Epidermal melanocyte (primary cell): ENCODE measurements around the gene ZFP92.

ENCODE experiments used
- DNase-seq: peaks from one replicate; pipeline ENCODE4 v3.0.0; 2011; ENCODE audit warnings: low spot score; ENCODE audit not compliant: insufficient read length

ZFP92 gene

DNA sequence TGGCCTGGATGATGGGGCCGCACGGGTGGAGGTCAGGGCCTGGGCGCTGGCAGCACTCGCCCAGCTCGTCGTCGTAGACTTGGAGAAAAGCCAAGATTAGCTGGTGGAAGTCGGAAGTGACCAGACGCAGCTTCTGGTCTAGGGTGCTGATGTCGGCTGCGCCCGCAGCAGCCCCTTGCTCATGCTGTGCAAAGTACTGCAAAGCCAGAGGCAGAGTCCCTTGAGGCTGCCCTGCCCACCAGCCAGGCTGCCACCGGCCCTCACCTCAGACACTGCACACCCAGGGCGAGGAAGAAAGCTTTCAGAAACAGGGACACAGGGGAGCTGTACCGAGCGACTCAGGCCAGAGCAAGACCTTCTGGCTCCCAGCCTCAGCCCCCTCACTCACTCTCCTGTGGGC lies 44.3 kb downstream of the ZFP92 start:
- DNase-seq: no peak

DNA sequence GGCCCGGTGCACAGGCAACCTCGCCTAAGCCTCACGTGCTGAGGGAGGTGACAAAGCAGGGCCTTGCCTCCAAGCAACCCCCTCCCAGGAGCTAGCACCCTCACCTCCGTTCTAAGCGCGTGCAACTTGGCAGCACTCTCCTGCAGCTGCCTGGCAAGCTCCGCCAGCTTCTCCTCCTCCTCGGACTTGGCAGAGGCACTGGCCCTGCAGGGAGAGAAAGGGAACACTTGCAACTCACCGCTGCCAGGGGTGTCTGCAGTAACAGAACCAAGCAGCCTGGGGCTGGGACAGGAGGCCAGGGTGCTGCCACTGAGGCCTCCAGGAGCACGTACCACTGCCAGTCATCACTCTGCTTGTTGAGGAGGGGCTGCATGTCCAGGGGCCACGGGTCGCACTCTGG lies 44.9 kb downstream of the ZFP92 start:
- no peak for DNase-seq

DNA sequence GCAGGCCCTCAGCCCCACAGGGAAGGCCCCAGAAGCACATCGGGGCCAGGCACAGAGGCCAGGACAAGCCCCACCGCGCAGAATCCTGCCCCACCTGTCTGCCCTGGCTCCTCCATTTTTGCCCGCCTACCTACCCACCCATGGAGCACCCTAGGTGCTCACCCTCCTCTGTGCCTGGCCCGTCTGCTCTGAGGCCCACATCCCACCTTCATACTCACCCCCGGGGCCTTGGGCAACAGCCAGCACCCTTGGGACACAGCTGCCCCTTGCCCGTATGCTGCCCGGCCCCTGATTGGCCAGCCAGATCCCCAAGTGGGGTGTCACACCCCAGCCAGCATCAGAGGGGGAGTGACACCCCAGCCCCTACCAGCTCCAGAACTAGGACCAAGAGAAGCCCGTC lies 45.4 kb downstream of the ZFP92 start:
- DNase-seq: no peak

DNA sequence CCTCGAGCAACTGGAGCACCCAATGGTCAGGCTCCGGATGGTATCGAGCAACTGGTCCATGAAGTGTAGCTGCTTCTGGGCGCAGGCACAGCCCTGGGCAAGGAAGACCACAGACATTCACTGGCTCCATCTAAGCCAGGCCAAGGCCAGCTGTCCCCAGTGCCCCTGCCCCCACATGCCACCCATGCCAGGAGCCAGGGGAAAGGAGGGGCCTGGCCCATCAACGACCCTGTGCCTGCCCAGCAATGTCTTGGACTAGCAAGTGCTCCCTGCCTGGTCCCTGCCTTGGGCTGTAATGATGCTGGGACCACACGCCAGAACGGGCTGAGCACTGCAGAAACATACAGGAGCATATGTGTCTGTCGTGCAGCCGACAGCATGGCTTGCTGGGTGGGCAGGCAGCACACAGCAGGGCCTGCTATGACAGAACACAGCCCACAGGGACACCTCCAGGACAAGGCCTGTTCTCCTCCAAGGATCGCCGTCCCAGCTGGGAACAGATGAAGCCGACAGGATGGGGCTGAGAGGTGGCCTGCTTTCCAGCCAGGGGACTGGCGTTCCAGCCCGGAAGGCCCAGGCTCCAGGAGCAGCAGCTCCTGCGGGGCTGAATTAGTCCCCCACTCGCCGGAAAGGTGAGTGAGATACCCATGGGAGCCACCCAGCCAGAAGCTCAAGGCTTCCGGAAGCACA lies 46.0 kb downstream of the ZFP92 start:
- DNase-seq: no peak

DNA sequence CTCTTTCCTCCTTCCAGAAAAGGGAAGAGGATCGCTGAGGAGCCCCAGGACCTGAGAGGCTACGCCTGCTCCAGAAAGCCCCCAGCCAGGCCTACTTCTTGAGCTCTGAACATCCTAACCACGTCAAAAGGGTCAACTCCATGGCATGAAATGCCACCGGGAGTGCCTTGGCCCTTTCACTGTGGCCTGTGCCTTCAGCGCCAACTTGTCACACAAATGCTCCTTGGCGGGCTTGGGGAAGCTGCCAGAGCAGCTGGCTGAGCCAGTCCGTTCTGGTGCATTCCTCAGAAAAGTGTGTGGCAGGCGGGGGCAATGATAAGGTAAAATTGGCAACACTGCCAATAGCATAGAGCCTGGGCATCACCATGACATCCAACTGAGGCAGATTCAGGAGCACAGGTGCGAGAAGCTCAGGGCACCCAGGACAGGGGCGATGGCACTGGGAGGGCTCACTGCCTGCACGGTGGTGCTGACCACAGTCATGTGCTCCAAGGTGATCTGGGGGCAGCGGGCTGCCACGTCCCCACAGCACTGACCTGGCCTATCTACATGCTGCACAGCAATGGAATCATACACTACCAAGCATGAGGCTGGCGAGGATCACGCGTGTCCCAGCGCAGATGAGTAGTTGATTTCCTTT lies 46.7 kb downstream of the ZFP92 start:
- DNase-seq: no peak

DNA sequence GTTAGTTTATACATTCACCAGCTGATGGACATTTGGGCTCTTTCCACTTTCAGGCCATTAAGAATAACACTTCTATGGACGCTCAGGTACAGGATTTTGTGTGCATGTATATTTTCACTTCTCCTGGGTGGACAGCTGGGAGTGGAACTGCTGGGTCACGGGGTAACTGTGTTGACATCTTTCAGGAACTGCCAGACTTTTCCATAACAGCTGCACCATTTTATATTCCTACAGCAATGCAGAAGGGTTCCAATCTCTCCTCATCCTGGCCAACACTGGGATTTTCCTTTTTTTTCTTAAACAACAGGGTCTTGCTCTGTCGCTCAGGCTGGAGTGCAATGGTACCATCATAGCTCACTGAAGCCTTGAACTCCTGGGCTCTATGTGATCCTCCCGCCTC lies 47.2 kb downstream of the ZFP92 start:
- no peak for DNase-seq

DNA sequence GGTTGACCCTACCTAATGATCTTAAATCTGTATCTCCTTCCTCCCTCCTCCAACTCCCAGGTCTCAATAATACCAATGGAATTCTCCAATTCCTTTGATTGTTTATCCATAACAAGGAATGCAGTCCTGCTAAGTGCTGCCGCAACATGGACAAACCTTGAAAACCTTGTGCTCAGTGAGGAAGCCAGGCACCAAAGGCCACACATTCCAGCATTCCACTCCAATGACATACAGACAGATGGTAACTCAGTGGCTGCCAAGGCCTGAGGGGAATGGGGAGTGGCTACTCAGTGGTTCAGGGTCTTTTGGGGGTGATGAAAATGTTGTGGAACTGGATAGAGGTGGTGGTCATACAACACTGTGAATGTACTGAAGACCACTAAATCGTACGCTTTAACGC lies 48.7 kb downstream of the ZFP92 start:
- no peak for DNase-seq

DNA sequence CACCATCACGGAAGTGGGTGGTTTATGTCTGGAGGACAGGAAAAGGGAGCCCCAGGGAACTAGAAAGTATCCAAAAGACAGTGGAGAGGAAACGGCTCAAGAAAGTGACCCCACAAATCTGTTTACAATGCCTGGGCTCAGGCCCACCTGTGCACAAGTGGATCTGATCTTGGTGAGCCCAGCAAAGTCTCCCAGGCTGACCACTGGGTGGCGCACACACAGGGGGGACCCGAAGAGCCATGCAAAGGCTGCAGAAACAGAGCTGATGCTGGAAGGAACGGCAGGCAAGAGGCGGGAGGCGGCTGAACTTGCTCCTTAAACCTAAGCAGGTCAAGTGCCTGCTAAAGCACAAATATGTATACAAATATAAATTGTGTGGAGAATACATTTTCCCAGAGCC lies 49.6 kb downstream of the ZFP92 start:
- DNase-seq: no peak
